NCI-H446 (cell line): ENCODE measurements around the gene KLF12.

Source experiments
- DNase-seq, 2 experiments: peaks; one replicate each; lab custom pipeline; 2025; lab: John Stamatoyannopoulos, UW

KLF12 gene

DNA sequence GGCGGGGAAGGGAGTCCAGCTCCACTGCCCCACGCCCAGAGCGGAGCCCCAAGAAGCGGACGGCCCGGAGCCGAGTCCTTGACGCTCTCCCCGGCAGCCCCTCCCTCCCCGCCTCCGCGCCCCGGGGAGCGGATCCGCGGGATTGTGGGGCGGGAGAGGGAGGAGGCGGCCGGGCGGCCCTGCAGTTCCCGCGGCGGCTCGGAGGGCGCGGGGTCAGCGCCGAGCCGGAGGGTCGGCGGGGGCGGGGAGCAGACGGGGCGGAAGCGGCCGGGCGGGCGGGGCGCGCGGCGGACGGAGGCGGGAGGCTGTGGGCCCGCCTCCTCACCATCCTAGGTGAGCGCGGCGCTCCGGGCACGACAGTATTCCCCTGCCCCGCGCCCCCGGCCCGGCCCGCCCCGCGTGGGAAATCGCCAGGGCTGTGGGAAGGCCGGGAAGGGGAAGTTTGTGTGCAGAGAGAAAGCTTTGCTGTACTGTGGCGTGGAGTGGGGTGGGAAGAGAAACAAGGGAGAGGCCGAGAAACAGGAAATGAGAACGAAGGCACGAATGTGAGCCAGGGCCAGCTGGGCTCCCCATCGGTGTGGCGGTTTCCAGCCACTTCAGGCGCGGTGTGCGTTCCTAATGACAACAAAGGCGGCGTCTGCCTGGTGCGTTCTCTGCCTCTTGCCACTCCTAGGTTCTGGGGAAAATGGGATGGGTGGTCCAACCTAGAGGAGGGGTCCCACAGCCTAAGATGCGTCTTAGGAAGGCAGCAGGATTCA lies 1.3 kb upstream of the KLF12 start:
- peak in 1 of 2 experiments; percentile 2 for DNase-seq

DNA sequence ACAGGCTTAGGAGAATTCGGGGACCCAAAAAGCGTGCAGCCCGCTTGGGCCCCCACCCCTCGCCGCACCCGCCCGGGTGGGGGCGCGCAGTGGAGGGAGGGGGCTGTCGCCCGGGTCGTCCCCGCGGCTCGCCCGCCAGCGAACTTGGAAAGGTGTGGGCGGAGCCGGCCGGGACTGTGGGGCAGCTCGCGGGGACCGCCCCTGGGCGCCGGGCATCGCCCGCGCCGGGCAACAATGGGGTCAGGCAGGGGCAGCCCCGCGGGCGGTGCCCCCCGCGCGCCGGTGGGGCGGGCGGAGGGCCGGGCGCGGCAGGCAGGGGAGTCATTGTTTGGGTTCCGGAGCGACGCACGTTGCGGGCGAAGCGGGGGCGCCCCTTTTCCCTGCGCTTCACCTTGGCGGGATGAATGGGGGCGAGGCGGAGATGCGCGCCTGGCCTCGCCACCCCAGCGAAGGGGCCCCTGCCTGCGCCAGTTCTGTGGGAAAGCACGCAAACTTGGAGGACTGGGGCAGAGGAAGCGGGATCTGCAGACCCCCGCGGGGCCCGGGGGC lies 647 bp upstream of the KLF12 start:
- peak in 1 of 2 experiments; percentile 20 for DNase-seq

DNA sequence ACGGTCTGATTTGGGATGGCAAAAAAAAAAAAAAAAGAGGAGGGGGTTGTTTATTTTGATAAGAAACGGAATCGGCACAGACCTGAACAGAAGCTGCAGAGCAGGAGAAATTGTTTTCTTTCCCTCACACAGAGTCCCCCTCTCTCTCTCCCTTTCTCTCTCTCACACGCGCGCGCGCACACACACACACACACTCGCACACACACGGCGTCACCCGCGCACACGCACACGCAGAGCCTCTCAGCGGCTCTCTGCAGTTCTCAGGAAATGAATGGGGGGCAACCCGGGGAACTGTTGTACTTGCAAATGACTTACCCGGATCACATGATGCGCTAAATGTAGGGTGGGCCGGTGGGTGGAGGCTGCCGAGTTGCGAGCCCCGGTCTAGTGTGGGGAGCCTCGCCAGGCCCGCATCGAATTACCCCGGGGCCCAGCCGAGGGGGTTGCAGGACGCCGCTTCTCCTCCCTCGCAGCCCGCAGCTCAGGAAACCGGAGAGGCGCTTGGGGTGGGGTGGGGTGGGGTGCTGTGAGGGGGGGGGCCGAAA lies 475 bp downstream of the KLF12 start:
- DNase-seq, result peak; percentile 1 to 33

DNA sequence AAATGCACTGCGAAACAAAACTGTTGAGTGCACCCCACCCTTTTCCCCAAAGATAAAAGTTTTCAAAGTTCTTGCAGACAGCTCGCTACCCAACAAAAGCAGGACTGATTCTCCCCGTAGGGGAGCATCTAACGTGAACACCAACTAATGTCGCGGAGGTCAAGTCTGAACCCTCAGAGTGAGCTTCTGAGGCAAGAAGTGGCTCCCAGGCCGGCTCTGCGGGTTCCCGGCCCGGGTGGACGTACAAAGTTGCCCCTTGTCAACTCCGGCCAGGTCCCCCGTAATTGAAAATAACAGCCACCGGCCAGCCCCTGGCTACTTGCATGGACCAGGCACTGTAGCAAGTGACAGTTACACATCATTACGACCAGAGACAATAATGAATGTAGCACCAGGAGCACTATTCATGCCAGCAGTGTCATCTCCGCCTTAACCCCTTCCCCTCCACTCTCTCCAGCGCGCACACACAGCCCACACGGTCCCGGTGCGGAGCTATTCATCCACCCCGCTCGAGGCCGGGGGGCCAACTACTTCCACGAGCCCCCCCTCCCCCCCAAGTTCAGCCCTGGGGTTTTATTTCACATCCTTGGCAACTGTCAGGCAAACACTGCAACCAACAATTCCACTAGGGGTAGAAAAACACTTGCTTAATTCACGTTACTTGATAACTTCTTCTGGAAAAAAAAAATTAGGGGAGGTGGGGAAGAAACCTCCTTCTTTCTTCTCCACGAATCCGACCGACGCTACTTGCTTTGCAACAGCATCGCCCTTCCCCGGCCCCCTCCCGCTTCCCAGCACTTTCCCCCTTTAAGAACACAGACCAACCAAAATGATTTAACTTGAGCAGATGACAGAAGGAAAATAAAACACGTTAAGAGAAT lies 1.2 kb downstream of the KLF12 start:
- DNase-seq, result no peak

DNA sequence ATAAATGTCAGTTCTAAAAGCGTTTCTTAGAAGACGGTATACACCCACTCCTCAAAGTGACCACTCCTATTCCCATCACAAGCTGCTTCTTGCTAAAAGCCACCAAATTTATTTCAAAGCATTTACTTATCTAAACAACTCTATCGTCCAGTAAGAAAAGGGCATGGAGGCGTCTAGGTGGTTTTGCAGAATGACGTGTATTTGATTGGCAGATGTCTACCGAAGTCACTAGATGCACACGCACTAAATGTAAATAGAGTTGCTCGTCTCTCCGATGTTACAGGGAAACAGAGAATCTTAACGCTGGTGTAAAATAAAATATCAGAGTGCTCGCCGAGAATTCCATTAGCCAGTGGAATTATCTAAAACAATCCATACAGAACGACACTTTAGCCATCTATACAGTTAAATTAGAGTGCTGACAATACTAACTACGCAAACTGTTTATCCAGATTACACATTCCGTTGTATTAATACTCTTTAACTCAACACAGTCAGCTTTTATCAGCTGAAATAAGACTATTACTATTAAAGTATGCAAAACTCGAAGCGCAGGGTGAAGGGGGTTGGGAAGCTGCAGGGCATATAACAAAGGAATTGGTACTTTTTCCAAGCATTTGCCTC lies 1.9 kb downstream of the KLF12 start:
- no peak for DNase-seq

DNA sequence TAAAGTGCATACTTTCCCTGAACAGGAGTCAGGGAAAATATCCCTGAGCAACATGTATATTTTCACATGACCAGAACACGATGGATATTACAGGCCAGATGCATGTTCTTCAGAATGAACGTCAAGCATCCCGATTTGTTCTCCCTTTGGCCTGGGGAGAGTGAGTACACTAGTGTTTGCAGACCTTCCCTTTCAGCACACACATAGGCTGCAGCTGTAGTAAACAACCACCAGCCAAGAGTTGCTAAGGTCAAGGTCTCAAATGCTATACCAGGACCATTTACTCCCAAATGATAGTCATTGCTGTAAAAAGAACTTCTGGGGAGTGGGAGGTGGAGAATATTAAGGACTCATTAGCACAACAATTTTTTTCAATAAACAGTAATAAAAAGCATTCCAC lies 3.0 kb downstream of the KLF12 start:
- DNase-seq, result no peak

DNA sequence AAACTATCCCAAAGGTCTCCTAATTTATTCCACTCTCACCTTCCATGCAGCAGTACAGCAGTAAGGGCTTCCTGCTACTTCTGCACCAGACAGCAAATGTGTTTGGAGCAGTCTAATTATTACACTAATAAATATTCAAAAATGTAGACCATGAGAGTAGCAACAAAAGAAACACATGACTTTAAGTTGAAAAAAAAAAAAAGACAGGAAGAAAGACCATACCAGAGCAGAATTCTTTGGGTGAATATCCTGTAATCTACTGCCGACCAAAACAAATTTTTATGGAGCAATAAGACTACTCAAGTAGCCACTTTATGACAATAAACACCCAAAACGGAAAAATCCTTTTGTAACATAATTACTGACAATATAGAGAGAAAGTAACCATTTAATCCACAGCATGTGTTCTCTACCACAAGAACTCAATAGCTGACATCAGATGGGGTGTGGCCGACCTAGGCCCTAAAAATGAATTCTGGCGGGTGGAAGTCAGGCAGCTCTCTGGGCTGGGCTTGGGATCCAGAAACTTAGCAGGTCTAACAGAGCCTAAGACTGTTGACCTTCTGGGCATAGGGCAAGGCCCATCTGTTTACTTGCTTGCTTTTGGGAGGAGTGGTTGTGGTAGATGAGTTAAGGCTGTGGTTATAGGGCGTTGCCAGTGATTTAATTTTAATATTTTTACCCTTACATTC lies 4.6 kb downstream of the KLF12 start:
- DNase-seq, result no peak

DNA sequence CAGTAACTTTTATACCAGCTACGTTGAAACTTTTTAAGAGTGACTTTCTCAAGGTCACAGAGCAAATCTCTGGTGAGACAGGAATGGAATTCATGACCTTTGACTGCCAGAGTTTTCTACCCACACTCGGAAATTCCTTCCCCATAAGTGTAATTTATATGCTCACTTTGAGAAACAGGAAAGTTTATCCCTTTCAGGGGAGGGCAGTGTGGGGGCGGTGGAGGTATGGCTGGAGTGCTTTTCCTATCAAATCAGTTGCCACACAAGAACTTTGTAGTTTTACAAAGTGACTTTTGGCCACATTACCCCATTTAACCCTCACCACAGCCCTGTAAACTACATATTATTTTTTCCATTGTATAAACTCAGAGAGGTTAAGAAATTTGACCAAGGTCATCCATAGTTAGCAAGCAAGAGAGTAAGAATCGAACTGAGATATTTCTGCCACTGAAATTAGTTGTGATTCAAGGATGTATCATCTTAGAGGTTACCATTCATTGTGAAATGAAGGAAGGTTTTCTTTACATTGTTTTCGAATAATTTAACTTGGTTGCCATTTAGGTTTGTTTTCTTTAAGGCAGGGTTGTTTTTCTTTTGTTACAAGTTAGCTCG lies 5.9 kb downstream of the KLF12 start:
- no peak for DNase-seq

DNA sequence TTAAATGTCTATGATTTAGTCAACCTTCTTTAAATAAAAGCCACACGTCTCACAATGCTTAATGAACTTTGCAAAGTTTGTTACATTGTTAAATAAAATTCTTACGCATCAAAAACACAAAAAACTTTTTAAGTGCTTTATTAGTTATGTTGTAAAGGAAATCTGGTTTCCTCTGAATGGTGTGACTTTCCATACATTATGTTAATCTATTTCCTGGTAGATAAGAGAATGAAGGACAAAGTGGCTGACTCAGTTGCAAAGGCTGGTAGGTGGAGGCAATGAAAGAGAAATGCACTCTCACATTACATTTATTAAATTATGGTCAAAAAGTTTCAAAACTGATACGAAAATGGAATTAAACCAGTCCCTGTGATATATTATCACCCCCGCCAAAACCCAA lies 15.9 kb downstream of the KLF12 start:
- DNase-seq, result no peak

DNA sequence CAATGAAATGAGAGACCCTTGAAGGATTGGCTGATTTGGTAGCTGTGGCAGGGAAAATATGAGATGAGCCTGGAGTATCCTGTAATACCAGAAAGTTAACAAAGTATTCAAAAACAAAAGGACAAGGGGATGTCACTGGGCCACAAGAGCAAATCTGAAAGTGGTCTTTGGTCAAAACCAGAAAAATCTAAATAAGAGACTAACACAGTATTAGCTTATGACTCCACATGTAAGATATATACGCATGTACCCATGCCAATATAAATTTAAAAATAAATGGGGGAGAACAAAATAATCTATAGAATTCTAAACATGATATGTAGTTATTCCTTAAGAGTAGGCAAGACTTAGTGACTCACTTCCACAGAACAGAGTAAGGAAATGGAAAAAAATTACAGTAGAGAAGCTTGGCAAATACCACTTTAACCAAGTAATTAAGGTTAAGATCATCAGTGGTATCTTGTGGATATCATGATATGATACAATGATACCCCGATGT lies 16.9 kb downstream of the KLF12 start:
- no peak for DNase-seq

DNA sequence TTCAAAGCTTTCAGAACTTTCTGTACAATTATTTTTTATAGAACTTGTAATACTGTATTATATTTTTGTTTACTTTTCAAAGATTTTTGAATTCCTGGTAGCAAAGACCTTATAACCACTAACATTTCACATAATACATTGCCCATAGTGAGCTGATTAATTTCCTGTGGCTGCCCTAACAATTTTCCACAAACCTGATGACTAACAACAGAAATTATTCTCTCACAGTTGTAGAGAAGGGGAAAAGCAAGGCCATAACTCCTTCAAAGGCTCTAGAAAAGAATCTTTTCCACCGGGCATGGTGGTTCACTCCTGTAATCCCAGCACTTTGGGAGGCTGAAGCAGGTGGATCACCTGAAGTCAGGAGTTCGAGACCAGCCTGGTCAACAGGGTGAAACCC lies 19.1 kb downstream of the KLF12 start:
- DNase-seq, result no peak

DNA sequence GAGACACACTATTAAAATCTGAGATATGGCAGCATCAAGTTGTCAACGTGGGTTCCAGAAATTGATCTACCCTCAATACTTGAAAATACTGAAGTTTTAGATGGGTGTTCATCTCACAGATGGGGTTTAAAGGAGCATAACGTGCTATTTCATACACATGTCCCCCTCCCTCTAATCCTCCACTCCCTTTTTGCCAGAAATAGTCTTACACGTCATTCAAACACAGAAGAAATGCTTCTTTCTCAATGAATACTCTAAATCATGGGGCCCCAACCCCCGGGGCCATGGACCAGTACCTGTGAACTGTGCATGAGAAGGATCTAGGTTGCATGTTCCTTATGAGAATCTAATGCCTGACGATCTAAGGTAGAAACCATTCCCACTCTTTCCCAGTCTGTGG lies 19.6 kb downstream of the KLF12 start:
- DNase-seq, result no peak

DNA sequence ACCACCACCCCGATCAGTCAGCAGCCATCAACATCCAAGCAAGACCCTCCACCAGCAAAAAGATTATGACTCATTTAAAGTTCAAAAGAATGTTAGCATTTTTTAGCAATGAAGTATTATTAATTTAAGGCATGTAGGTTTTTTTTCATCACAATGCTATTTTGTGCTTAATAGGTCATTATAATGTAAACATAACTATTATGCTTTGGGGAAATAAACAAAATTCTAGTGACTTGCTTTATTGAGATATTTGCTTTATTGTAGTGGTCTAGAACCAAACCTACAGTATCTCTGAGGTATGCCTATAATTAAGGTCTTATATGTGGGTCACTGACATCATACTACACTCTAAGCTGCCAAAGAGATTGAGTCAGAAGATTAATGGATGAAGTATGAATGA lies 20.0 kb downstream of the KLF12 start:
- DNase-seq, result no peak

DNA sequence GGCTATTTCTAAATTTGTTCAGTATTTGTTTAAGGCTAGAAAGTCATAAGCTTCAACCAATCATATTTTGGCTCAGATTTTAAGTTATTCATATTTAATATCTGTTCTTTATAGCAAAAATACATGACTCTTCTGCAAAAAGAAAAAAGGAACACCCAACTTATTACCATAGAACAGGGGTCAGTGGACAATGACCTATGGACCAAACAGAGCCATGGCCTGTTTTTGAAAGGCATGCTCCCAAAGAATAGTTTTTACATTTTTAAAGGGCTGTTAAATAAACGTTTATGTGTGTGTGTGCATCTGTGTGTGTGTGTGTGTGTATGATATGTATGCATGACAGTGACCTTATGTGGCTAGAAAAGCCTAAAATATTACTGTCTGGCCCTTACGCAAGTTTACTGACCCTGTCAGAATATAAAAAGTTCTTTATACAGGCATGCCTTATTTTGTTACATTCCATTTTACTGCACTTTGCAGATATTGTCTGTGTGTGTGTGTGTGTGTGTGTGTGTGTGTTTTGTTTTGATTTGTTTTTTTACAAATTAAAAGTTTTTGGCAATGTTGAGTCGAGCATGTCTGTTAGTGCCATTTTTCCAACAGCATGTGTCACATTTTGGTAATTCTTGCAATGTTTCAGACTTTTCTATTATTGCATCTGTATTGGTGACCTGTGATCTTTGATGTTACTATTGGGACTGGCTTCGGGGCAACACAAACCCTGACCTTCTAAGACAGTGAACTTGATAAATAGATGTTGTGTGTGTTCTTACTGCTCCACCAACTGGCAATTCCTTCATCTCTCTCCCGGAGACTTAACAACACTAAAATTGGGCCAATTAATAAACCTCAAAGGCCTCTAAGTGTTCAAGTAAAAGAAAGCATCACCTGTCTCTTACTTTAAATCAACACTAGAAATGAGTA lies 22.0 kb downstream of the KLF12 start:
- no peak for DNase-seq

DNA sequence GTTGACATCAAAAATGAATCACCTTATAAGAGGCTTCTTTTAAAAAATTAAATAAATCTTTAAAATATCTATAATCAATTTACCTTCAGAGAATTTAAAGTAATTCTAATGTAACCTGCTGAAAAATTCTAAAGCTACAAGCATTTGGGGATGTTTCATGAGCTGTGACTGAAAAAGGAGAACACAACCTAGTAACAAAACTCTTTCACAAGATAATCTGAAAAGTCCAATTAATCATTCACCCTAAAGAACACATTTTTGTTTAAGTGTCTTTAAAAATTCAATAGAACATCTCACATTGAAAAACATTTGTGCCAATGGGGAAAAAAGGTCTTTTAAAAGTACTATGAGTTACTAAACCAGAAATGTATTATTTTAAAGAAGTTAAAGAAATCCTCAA lies 22.8 kb downstream of the KLF12 start:
- DNase-seq, result no peak

DNA sequence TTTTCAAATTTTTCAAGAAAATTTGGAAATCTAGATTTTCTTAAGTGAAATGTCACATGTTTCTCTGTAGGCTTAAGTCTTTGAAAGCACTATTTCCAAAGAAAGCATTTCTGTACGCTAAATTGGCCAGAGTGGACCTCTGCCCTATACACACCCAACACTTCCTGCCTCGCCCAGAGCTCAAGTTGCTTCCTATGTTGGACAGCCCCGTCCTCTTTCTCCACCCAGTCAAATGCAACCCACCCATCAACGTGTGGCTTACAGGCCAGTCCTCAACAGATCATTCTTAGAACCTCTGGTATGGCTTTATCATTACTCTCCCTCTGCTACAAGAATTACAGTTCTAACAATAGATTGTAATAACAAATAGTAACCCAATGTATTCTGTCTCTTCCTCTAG lies 24.2 kb downstream of the KLF12 start:
- DNase-seq, result no peak

DNA sequence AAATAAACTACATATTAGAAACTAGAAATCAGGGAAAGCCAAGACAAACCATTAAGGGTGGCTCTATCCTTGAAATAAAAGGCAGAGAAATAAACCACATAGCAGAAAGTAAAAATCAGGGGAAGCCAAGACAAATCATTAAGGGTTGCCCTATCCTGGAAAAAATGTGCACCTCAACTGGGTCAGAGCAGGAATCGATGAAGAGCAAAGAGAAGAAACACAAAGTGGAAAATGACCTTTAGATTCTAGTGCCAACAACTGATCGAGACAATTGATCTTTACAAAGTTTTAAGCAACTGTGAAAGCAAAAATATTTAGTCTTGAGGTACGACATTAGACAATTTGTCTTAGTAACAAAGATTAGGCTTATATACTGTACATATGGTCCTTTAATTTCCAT lies 26.6 kb downstream of the KLF12 start:
- no peak for DNase-seq

DNA sequence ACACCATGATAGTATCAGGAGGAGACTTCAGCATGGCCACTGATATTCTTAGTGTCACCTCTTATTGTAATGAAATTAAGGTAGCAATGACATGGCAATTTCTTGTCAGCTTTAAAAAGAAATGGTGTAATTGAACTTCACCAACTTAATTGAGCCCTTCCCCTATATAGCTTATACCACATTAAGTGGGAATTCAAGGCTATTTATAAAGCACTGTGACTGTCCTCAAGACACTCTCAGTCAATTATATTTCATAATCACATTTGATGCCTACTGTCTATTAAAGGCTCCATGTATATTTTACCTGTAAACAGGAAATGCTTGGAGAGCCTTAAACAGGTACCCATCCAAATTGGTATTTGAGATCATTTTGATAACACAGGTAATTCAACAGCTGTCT lies 28.3 kb downstream of the KLF12 start:
- no peak for DNase-seq

DNA sequence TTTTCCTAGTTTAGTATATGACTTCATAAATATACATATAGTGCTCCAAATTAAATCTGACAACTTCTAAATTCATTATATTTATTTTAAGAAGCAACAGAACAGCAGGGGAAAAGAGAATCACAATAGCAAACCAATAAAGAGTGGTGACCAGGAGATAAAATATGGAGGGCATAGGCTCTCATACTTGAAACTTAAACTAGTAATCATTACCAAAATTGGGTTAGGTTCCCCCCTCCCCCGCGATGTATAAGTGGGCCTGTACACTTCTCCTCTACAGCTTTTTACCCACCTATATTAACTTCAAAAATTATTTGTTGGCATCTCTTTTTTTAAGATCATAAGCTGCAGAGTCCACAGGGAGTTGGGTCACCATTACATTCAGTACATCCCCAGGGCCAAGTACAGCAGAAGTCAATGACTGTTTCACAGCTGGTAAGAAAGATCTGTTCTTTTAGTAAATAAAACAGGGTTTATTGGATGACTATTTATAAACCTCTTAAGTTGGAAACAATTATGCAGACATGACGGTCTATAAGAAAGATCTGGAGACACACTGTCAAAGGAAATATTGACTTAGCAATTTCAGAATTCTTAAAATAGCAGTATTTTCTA lies 29.4 kb downstream of the KLF12 start:
- no peak for DNase-seq
